Measurements from ENCODE around the gene DRD1. TPM values are rescaled to one million over a fixed set of nuclear protein-coding genes. Genes with fewer than 3 reads are reported as not detected.
A peak's percentile ranks its signal among the peaks of the same experiment; 100 is the strongest.
"Not testable (repeated sequence)": the region's sequence is repeated elsewhere in the genome, so short reads cannot be mapped to it uniquely, and the experiment has no call there.

The DRD1 gene
- total and polyA plus RNA-seq, 8 donors, result 0.04 to 0.21 (median 0.06) TPM; not detected in 3

DNA sequence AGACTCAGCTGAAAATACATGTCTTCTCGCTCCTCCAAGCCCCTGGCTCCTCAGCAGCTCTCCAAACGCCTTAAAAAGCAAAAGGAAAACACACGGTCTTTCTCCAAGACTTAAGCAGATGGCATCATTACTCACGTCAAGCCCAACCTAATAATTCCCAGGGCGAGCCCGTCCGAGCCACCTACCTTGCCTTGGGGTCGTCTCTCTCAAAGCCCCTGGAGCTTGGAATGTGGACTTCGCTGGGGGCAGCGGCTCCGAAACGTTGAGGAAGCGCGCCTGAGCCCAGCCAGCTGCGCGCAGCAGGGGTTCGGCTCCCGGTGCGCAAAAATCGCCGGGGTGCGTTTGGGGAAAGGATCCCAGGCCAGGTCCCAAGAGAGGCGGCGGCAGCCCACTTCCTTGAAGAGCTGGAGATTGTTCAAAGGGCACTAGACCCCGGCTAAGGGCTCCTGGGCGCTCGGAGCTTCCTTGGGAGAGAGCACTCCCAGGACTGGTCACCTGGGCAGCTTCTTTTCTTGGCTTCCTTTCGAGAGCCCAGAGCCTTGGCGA, 395 bp downstream of the DRD1 start:
- DNase-seq (no peak), FAIRE-seq (no peak), ATAC-seq (peak in 2 of 4 donors; percentile 43 to 59)
- intact Hi-C loops (cut with DNase I), result loop anchor here in 1 of 3 donors (5.0 kb wide), 1 partner anchor 491 kb away; no protein-coding TSS in a partner anchor
- Histone ChIP-seq H3K36me3 (no peaks in the 10 kb centered on the region), H3K4me1 (peaks cover 0 to 7% (median 5%) of the 10 kb centered on the region in 3 donors), H3K27ac (no peak overlapping the region), H3K27me3 (peaks cover 0 to 17% (median 0%) of the 10 kb centered on the region in 4 donors), H3K4me3 (peak overlapping the region in 2 of 4 donors; percentile 34 to 42), H3K9me3 (no peaks in the 10 kb centered on the region)
- TF ChIP-seq, protein P1, sequence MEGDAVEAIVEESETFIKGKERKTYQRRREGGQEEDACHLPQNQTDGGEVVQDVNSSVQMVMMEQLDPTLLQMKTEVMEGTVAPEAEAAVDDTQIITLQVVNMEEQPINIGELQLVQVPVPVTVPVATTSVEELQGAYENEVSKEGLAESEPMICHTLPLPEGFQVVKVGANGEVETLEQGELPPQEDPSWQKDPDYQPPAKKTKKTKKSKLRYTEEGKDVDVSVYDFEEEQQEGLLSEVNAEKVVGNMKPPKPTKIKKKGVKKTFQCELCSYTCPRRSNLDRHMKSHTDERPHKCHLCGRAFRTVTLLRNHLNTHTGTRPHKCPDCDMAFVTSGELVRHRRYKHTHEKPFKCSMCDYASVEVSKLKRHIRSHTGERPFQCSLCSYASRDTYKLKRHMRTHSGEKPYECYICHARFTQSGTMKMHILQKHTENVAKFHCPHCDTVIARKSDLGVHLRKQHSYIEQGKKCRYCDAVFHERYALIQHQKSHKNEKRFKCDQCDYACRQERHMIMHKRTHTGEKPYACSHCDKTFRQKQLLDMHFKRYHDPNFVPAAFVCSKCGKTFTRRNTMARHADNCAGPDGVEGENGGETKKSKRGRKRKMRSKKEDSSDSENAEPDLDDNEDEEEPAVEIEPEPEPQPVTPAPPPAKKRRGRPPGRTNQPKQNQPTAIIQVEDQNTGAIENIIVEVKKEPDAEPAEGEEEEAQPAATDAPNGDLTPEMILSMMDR (IDR thresholded peaks at IDR 0.05), result no peak
- 3 to 6% methylated on average over 29 of the region's 29 CpGs for WGBS, 2 donors

DNA sequence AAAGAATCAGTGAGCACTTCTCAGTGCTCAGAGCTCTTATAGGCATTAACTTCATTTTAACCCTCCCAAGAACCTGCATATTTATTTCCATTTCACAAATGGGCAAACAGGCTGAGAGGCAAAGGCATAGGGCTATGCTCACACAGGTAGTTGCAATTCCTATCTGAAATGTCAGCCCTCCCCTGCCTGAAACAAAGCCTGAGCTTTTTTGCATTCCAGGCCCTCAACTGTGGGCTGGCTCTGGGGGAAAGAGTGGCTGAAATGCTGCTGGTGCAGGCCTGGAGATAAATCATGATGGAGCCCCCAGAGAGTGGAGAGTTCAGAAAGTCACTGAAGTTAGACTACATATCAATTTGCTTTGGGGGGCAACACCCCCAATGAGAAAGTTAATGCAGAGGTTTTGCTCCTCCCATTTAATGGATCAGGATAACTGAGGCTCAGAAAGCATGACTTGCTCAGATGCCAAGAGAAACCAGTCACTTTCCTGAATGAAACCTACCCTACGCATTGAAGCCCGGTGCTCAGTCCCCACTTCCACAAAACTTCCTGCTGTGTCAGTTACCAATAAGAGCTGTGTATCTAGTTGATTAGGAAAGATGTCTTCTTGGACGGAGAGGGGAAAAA, 5.6 kb downstream of the DRD1 start:
- Histone ChIP-seq H3K27me3 (peaks cover 0 to under 1% (median 0%) of the 10 kb centered on the region in 4 donors), H3K36me3 (no peaks in the 10 kb centered on the region), H3K4me3 (no peak overlapping the region), H3K9me3 (no peaks in the 10 kb centered on the region), H3K4me1 (no peaks in the 10 kb centered on the region), H3K27ac (no peak overlapping the region)
- intact Hi-C loops (cut with DNase I), result no loop called here
- TF ChIP-seq, protein P1 (IDR thresholded peaks at IDR 0.05), result no peak
- DNase-seq (no peak), FAIRE-seq (no peak), ATAC-seq (no peak)
- 80 to 85% methylated on average over 3 of the region's 3 CpGs for WGBS, 2 donors

DNA sequence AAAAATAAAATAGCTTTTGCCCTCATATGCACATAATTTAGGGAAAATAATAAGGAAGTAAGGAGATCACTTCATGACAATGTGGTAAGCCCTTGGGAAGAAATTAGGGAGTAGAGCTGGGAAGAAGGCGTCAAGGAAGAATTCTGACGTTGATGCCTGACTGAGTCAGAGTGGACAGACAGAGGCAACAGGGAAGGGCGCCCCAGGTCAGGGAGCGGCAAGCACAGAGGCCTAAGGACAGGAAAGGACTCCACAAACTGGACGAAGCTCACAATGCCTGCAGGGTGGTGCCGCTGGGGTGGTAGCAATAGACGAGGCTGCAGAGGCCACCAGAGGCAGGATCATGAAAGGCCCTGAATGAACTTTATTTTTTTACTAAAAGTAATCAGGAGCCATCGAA, 7.6 kb downstream of the DRD1 start:
- no peak for ATAC-seq

DNA sequence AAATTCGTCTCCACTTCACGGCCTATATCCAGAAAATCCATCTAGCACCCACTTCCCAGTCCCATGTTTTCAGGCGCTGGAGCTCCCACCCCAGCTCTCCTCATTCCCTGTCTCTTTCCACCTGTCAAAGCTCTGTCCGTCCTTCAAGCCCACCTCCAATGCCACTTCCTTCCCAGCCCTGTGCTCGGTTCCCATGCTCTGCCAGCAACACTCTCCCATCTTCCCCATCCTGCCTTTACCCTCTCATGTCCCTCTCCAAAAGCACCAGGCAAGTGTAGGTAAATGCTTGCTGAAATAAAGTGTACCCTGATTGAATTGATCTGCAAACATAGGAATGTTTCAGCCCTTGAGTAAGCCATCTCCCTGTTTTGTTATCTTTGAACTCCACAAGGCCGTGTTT, 9.2 kb downstream of the DRD1 start:
- Histone ChIP-seq H3K27me3 (no peaks in the 10 kb centered on the region), H3K9me3 (no peaks in the 10 kb centered on the region), H3K4me1 (no peaks in the 10 kb centered on the region), H3K4me3 (no peak overlapping the region), H3K36me3 (no peaks in the 10 kb centered on the region), H3K27ac (no peak overlapping the region)
- DNase-seq (no peak), ATAC-seq (no peak), FAIRE-seq (no peak)
- 70% methylated on average over 6 of the region's 6 CpGs for WGBS, 2 donors
- TF ChIP-seq, protein P1 (IDR thresholded peaks at IDR 0.05), result no peak
- intact Hi-C loops (cut with DNase I), result no loop called here

More for the DNA sequence above, 7.6 kb downstream of the DRD1 start:
- no peaks in the 10 kb centered on the region for H3K27me3 ChIP-seq
- H3K27ac ChIP-seq, result no peak overlapping the region
- DNase-seq, result no peak
- WGBS, 2 donors, result 76 to 79% methylated on average over 8 of the region's 8 CpGs
- no peak overlapping the region for H3K4me3 ChIP-seq
- no peaks in the 10 kb centered on the region for H3K4me1 ChIP-seq
- H3K36me3 ChIP-seq, result no peaks in the 10 kb centered on the region
- TF ChIP-seq, protein P1 (IDR thresholded peaks at IDR 0.05), result no peak
- FAIRE-seq, result no peak
- intact Hi-C loops (cut with DNase I), result no loop called here
- H3K9me3 ChIP-seq, result no peaks in the 10 kb centered on the region

DNA sequence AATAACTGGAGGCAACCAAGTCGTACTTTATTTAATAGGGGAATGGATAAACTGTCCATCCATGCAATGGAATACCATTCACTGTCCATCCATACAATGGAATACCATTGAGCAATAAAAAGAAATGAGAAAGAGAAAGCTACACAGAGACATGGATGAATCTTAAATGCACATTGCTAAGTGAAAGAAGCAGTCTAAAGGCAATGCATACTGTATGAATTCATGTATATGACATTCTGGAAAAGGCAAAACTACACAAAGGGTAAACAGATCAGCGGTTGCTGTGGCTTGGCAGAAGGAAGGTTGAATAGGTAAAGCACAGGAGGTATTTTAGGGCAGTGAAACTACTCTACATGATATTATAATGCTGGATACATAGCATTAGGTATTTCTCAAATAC, 16.2 kb downstream of the DRD1 start:
- 60 to 69% methylated on average over 2 of the region's 2 CpGs for WGBS, 2 donors
- Histone ChIP-seq H3K4me3 (no peak overlapping the region), H3K4me1 (no peaks in the 10 kb centered on the region), H3K9me3 (no peaks in the 10 kb centered on the region), H3K27ac (no peak overlapping the region), H3K27me3 (peaks cover 0 to 4% (median 0%) of the 10 kb centered on the region in 4 donors), H3K36me3 (no peaks in the 10 kb centered on the region)
- no peak for DNase-seq
- TF ChIP-seq, protein P1 (IDR thresholded peaks at IDR 0.05), result no peak
- no peak for FAIRE-seq
- intact Hi-C loops (cut with DNase I), result no loop called here
- ATAC-seq, result no peak

DNA sequence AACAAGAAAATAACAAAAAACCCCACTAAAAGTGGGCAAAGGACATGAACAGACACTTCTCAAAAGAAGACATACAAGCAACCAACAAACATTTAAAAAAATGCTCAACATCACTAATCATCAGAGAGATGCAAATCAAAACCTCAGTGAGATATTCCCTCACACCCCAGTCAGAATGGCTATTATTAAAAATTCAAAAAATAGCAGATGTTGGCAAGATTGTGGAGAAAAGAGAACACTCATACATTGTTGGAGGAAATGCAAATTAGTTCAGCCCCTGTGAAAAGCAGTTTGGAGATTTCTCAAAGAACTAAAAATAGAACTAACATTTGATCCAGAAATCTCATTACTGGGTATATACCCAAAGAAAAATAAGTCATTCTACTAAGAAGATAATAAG, 19.4 kb downstream of the DRD1 start:
- ATAC-seq; intact Hi-C loops (cut with DNase I); H3K9me3 ChIP-seq; H3K36me3 ChIP-seq; H3K27me3 ChIP-seq; H3K27ac ChIP-seq; FAIRE-seq; H3K4me3 ChIP-seq; H3K4me1 ChIP-seq; DNase-seq: not testable (repeated sequence)

Data from pancreas (tissue), 10 donors.